Measurements from ENCODE around the gene TCF20.
A peak's percentile ranks its signal among the peaks of the same experiment; 100 is the strongest.

TCF20 gene

GRCh38 chr22:42256220-42256619 is 14.2 kb downstream of the TCF20 start:
- TF ChIP-seq, protein P1, sequence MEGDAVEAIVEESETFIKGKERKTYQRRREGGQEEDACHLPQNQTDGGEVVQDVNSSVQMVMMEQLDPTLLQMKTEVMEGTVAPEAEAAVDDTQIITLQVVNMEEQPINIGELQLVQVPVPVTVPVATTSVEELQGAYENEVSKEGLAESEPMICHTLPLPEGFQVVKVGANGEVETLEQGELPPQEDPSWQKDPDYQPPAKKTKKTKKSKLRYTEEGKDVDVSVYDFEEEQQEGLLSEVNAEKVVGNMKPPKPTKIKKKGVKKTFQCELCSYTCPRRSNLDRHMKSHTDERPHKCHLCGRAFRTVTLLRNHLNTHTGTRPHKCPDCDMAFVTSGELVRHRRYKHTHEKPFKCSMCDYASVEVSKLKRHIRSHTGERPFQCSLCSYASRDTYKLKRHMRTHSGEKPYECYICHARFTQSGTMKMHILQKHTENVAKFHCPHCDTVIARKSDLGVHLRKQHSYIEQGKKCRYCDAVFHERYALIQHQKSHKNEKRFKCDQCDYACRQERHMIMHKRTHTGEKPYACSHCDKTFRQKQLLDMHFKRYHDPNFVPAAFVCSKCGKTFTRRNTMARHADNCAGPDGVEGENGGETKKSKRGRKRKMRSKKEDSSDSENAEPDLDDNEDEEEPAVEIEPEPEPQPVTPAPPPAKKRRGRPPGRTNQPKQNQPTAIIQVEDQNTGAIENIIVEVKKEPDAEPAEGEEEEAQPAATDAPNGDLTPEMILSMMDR (IDR thresholded peaks at IDR 0.05; ENCODE audit: low read depth, low read length): no peak
- no peak overlapping the region for H3K4me3 ChIP-seq (replicated peaks in 1 of 2; ENCODE audit: low read depth in 2 of 2, low read length in 2 of 2)
- peak in 1 of 2 donors; percentile 17 for DNase-seq (ENCODE audit: low read depth in 2 of 2)

- no peak overlapping the region for H3K4me3 ChIP-seq (replicated peaks in 1 of 2; ENCODE audit: low read depth in 2 of 2, low read length in 2 of 2)
- TF ChIP-seq, protein P1 (IDR thresholded peaks at IDR 0.05; ENCODE audit: low read depth, low read length): no peak
- no peak for DNase-seq (ENCODE audit: low read depth in 2 of 2)
These were observed 20.6 kb downstream of the TCF20 start for GRCh38 chr22:42249831-42250230.

DNA sequence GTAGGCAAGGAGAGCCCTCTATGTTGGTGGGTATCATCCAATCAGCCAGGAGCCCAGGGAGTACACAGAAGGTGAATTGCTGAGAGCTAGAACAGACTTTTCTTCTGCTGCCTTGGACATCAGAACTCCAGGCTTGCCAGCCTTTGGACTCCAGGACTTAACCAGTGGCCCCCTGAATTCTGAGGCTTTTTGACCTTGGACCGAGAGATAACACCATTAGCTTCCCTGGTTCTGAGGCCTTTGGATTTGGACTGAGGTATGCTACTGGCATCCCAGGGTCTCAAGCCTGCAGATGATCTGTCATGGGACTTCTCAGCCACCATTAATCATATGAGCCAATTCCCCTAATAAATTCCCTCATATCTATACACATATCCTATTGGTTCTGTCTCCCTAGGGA is 21.5 kb downstream of the TCF20 start:
- TF ChIP-seq, protein P1 (IDR thresholded peaks at IDR 0.05; ENCODE audit: low read depth, low read length): no peak
- DNase-seq (ENCODE audit: low read depth in 2 of 2): no peak
- no peak overlapping the region for H3K4me3 ChIP-seq (replicated peaks in 1 of 2; ENCODE audit: low read depth in 2 of 2, low read length in 2 of 2)

DNA sequence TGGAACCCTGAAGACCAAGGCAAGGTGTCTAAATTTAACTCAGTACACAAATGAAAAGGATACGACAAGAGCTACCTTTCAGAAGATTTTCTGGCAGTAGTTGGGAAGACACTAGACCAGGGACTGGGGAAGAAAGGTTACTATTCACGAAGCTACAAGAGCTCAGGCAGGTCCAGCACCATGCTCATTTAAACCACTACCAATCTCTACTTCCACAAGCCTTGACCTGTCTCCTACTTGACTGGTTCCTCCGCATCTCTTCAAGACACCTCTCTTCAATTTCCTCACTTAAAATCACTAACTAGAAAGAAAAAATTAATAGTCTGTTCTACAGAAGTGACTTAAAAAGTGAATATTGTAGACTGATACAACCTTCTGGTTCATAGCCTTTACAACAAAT is 22.9 kb downstream of the TCF20 start:
- H3K4me3 ChIP-seq (replicated peaks in 1 of 2; ENCODE audit: low read depth in 2 of 2, low read length in 2 of 2): no peak overlapping the region
- TF ChIP-seq, protein P1 (IDR thresholded peaks at IDR 0.05; ENCODE audit: low read depth, low read length): no peak
- no peak for DNase-seq (ENCODE audit: low read depth in 2 of 2)

DNA sequence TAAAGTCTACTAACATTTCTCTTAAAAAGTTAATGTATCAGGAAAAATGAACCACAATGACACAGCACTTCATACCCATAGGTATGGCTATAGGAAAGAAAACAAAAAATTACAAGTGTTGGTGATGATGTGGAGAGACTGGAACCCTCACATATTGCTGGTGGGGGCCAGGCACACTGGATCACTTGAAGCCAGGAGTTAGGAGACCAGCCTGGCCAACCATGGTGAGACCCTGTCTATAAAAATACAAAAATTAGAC is 26.7 kb downstream of the TCF20 start:
- H3K4me3 ChIP-seq (replicated peaks in 1 of 2; ENCODE audit: low read depth in 2 of 2, low read length in 2 of 2): no peak overlapping the region
- DNase-seq (ENCODE audit: low read depth in 2 of 2): no peak
- TF ChIP-seq, protein P1 (IDR thresholded peaks at IDR 0.05; ENCODE audit: low read depth, low read length): no peak

GRCh38 chr22:42236848-42237247 is 33.6 kb downstream of the TCF20 start:
- H3K4me3 ChIP-seq (replicated peaks in 1 of 2; ENCODE audit: low read depth in 2 of 2, low read length in 2 of 2): no peak overlapping the region
- TF ChIP-seq, protein P1 (IDR thresholded peaks at IDR 0.05; ENCODE audit: low read depth, low read length): no peak
- DNase-seq (ENCODE audit: low read depth in 2 of 2): peak in 1 of 2 donors; percentile 16

DNA sequence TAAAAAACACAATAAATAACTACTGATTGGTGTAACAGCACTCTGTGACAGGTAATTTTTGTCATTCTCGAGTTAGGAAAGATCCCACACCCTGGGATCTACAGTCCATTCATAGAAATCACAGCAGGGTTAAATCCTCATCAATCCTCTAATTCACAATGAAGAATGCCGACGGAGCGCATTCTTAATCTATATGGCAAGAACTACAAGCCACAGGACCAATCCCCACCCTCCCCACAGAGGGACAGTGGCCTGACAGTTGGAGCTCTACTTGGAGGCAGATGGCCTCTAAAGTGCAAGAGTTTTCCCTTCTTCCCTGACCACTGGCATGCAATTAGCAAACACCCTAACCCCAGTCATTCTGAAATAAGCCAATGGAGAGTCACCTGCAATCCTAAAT is 34.2 kb downstream of the TCF20 start:
- no peak overlapping the region for H3K4me3 ChIP-seq (replicated peaks in 1 of 2; ENCODE audit: low read depth in 2 of 2, low read length in 2 of 2)
- TF ChIP-seq, protein P1 (IDR thresholded peaks at IDR 0.05; ENCODE audit: low read depth, low read length): no peak
- DNase-seq (ENCODE audit: low read depth in 2 of 2): no peak
